ENCODE data around the gene STOM.

STOM gene

DNA sequence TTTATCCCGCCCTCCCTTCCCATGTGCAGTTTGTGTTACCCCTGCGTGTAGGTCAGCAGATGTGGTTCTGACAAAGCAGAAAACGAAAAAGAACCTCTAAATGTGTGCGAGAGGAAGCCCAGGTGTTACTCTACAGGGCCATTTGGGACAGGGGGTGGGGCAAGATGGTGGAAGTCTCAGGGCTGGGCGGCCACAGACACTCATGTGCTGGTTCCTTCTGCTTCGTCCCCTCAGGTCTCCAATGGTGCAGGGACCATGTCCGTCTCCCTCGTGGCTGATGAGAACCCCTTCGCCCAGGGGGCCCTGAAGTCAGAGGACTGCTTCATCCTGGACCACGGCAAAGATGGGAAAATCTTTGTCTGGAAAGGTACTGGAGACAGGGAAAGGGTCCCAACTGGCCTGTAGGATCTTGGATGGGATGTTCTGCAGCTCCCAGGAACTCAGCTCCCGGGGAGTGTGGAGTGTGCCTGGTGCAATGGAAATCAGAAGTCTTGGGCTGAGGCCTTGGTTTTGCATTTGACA is 53.1 kb downstream of the STOM start:
- Histone ChIP-seq H3K4me1 (ENCODE audit: insufficient read depth, low read length) (no peaks in the 10 kb centered on the region), H3K36me3 (ENCODE audit: insufficient read depth, low read depth, low read length) (peaks cover 19% of the 10 kb centered on the region), H3K27me3 (ENCODE audit: insufficient read depth, low read length) (no peaks in the 10 kb centered on the region), H3K9me3 (ENCODE audit: insufficient read depth, low read depth, low read length) (no peaks in the 10 kb centered on the region), H3K4me3 (ENCODE audit: low read length) (no peak overlapping the region), H3K27ac (ENCODE audit: low read length) (no peak overlapping the region), H3K9ac (ENCODE audit: low read depth, low read length) (no peak overlapping the region)

DNA sequence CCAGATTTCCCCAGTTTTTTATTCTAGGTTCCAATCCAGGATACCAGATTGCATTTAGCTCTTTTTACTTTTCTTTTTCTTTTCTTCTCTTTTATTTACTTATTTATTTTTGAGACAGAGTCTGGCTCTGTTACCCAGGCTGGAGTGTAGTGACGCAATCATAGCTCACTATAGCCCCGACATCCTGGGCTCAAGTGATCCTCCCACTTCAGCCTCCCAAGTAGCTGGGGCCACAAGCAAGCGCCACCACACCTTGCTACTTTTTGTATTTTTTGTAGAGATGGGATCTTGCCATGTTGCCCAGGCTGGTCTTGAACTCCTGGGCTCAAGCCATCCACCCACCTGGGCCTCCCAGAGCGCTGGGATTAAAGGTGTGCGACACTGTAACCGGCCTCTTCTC is 53.7 kb downstream of the STOM start:
- no peaks in the 10 kb centered on the region for H3K4me1 ChIP-seq (ENCODE audit: insufficient read depth, low read length)
- H3K9ac ChIP-seq (ENCODE audit: low read depth, low read length), result no peak overlapping the region
- H3K36me3 ChIP-seq (ENCODE audit: insufficient read depth, low read depth, low read length), result peaks cover 18% of the 10 kb centered on the region
- H3K9me3 ChIP-seq (ENCODE audit: insufficient read depth, low read depth, low read length), result no peaks in the 10 kb centered on the region
- no peak overlapping the region for H3K27ac ChIP-seq (ENCODE audit: low read length)
- no peaks in the 10 kb centered on the region for H3K27me3 ChIP-seq (ENCODE audit: insufficient read depth, low read length)
- H3K4me3 ChIP-seq (ENCODE audit: low read length), result no peak overlapping the region

DNA sequence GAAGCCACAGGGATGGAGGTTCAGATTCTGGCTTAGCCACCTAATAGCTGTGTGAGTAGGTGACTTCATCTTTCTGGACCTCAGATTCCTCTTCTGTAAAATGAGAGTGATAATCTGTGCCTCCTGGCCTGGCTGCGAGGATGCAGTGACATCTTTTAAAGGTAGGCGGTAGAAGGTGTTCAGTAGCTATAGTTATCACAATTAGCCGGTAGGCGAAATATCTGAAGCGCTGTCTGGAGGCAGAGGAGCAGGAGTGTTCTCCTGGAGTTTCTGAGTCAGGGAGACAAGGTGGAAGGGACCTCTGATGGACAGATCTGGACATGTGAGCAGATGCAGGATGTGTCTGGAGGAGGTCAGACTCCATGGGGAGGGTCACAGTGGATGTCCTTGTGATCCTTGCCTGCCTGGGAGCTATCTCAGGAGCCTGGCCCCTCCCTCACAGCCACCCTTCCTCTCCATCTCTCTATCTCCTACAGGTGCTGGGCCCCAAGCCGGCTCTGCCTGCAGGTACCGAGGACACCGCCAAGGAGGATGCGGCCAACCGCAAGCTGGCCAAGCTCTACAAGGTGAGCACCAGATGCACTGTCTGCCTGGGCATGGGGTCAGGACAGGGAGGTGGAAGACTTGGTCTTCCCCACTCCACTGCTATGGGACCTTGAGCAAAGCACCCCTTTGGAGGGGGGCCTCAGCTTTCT is 56.4 kb downstream of the STOM start:
- H3K4me1 ChIP-seq (ENCODE audit: insufficient read depth, low read length), result no peaks in the 10 kb centered on the region
- no peaks in the 10 kb centered on the region for H3K27me3 ChIP-seq (ENCODE audit: insufficient read depth, low read length)
- H3K4me3 ChIP-seq (ENCODE audit: low read length), result no peak overlapping the region
- H3K36me3 ChIP-seq (ENCODE audit: insufficient read depth, low read depth, low read length), result peaks cover 14% of the 10 kb centered on the region
- H3K27ac ChIP-seq (ENCODE audit: low read length), result no peak overlapping the region
- no peak overlapping the region for H3K9ac ChIP-seq (ENCODE audit: low read depth, low read length)
- H3K9me3 ChIP-seq (ENCODE audit: insufficient read depth, low read depth, low read length), result no peaks in the 10 kb centered on the region

DNA sequence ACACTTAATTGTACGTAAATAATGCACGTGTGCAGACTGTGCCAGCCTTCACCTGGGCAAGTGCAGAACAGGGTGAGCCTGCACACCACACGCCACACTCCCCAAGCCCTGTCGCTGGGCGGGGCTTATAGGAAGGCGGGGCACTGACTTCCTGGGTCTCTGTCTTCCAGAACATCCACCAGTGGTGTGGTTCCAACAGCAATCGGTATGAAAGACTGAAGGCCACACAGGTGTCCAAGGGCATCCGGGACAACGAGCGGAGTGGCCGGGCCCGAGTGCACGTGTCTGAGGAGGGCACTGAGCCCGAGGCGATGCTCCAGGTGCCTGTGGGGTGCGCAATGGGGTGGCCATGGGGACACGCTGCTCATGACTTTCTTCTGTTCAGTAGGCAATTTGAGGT is 57.9 kb downstream of the STOM start:
- Histone ChIP-seq H3K4me3 (ENCODE audit: low read length) (no peak overlapping the region), H3K9me3 (ENCODE audit: insufficient read depth, low read depth, low read length) (no peaks in the 10 kb centered on the region), H3K9ac (ENCODE audit: low read depth, low read length) (no peak overlapping the region), H3K4me1 (ENCODE audit: insufficient read depth, low read length) (no peaks in the 10 kb centered on the region), H3K36me3 (ENCODE audit: insufficient read depth, low read depth, low read length) (peaks cover 9% of the 10 kb centered on the region), H3K27ac (ENCODE audit: low read length) (no peak overlapping the region), H3K27me3 (ENCODE audit: insufficient read depth, low read length) (no peaks in the 10 kb centered on the region)

DNA sequence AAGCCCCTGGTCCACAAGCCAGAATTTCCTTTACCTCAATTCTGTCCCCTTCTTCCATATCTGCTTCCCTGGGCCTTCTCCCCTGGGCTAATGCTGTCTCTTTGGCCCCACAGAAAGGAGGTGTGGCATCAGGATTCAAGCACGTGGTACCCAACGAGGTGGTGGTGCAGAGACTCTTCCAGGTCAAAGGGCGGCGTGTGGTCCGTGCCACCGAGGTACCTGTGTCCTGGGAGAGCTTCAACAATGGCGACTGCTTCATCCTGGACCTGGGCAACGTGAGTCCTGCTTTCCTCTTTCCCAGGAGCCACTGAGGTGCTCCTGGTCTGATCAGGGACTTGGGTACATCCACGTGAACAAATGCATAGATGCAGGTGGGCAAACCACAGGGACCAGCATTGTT is 59.5 kb downstream of the STOM start:
- Histone ChIP-seq H3K36me3 (ENCODE audit: insufficient read depth, low read depth, low read length) (peaks cover 7% of the 10 kb centered on the region; the same call in 1 of the 2 replicates), H3K4me1 (ENCODE audit: insufficient read depth, low read length) (no peaks in the 10 kb centered on the region; the same call in 1 of the 2 replicates), H3K4me3 (ENCODE audit: low read length) (no peak overlapping the region), H3K9me3 (ENCODE audit: insufficient read depth, low read depth, low read length) (no peaks in the 10 kb centered on the region), H3K9ac (ENCODE audit: low read depth, low read length) (no peak overlapping the region), H3K27ac (ENCODE audit: low read length) (no peak overlapping the region), H3K27me3 (ENCODE audit: insufficient read depth, low read length) (no peaks in the 10 kb centered on the region)

DNA sequence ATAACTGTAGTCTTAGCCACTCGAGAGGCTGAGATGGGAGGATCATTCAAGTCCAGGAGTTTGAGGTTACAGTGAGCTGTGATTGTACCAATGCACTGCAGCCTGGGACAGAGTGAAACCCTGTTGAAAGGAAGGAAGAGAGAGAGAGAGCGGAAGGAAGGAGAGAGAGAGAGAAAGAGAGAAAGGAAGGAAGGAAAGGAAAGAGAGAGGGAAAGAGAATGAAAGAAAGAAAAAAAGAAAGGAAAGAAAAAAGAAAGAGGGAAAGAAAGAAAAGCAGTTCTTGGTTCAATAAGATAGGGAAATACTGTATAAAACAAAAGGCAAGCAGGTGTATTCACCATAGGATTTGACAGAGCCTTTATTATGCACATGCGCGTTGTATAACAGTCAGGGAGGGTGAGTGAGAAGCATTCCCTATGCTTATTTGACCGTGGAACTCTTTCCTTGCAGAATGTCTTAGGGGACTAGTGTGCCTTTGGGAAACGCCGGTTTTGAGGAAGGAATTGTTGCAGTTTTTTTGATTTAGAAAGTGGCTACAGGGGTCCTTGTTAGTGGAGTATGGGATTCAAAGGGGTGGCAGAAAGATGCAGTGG is 60.1 kb downstream of the STOM start:
- Histone ChIP-seq H3K27ac (ENCODE audit: low read length) (no peak overlapping the region), H3K36me3 (ENCODE audit: insufficient read depth, low read depth, low read length) (peaks cover 7% of the 10 kb centered on the region; the same call in 1 of the 2 replicates), H3K9me3 (ENCODE audit: insufficient read depth, low read depth, low read length) (no peaks in the 10 kb centered on the region), H3K9ac (ENCODE audit: low read depth, low read length) (no peak overlapping the region), H3K4me1 (ENCODE audit: insufficient read depth, low read length) (no peaks in the 10 kb centered on the region; the same call in 1 of the 2 replicates), H3K4me3 (ENCODE audit: low read length) (no peak overlapping the region), H3K27me3 (ENCODE audit: insufficient read depth, low read length) (no peaks in the 10 kb centered on the region)

DNA sequence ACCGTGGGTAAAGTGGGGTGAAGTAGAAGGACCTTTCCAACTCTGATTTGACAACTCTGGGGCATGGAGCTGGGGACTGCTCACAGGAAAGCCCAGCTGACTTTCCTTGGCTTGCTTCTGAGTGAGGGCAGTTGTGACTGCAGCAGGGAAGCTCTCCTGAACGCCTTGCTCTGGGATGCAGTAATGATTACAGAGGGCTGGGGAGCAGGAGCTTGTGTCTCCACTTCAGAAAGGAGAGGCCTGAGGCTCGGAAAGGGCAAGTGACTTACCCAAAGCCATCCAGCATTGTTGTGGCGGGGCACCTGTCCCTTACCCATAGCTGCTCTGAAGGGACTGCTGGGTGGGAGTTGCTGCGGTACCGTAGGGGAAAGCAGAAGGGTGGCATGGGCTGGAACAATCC is 60.9 kb downstream of the STOM start:
- no peaks in the 10 kb centered on the region; the same call in 1 of the 2 replicates for H3K4me1 ChIP-seq (ENCODE audit: insufficient read depth, low read length)
- H3K36me3 ChIP-seq (ENCODE audit: insufficient read depth, low read depth, low read length), result peaks cover 7% of the 10 kb centered on the region; the same call in 1 of the 2 replicates
- no peak overlapping the region for H3K9ac ChIP-seq (ENCODE audit: low read depth, low read length)
- H3K27ac ChIP-seq (ENCODE audit: low read length), result no peak overlapping the region
- H3K4me3 ChIP-seq (ENCODE audit: low read length), result no peak overlapping the region
- H3K27me3 ChIP-seq (ENCODE audit: insufficient read depth, low read length), result no peaks in the 10 kb centered on the region
- no peaks in the 10 kb centered on the region for H3K9me3 ChIP-seq (ENCODE audit: insufficient read depth, low read depth, low read length)

DNA sequence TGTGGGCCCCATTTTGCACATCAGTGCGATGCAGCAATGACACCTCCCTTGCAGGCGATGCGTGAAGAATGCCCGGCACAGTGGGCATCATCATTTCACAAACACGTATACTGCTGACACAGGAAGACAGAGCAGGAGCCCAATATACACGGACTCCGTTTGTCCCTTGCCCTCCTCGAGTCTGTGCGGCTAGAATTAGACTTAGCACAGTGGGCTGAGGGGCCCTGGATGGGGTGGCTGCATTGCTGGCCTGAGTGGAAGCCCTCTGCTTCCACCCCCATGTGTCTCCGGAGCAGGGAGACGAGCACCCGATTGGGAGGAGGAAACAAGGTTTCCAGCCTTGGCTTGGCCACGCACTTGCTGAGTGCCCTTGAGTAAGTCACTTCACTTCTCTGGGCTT is 61.3 kb downstream of the STOM start:
- Histone ChIP-seq H3K4me1 (ENCODE audit: insufficient read depth, low read length) (no peaks in the 10 kb centered on the region; the same call in 1 of the 2 replicates), H3K9ac (ENCODE audit: low read depth, low read length) (no peak overlapping the region), H3K9me3 (ENCODE audit: insufficient read depth, low read depth, low read length) (no peaks in the 10 kb centered on the region), H3K27ac (ENCODE audit: low read length) (no peak overlapping the region), H3K36me3 (ENCODE audit: insufficient read depth, low read depth, low read length) (peaks cover 7% of the 10 kb centered on the region; the same call in 1 of the 2 replicates), H3K4me3 (ENCODE audit: low read length) (no peak overlapping the region), H3K27me3 (ENCODE audit: insufficient read depth, low read length) (no peaks in the 10 kb centered on the region)

DNA sequence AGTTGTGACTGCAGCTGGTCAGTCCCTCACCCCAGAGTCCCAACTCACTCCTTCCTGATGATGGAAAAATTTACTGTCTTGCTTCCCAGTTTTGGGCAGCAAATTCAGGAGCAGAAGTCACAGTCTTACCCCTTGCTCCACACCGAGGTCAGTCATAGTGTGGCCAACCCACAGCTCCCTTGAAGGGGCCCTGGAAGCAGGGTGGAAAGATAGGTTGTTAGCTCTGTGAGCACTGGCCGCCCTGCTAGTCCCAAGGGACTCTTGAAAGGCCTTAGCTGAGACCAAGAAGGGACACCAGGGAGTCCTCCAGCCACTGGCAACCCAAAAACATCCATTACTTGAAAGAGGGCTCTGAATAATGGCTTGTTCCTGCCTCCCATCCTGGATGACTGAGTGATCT is 62.1 kb downstream of the STOM start:
- no peak overlapping the region for H3K9ac ChIP-seq (ENCODE audit: low read depth, low read length)
- H3K9me3 ChIP-seq (ENCODE audit: insufficient read depth, low read depth, low read length), result no peaks in the 10 kb centered on the region
- no peak overlapping the region for H3K27ac ChIP-seq (ENCODE audit: low read length)
- H3K4me1 ChIP-seq (ENCODE audit: insufficient read depth, low read length), result no peaks in the 10 kb centered on the region; the same call in 1 of the 2 replicates
- peaks cover 9% of the 10 kb centered on the region for H3K36me3 ChIP-seq (ENCODE audit: insufficient read depth, low read depth, low read length)
- H3K4me3 ChIP-seq (ENCODE audit: low read length), result no peak overlapping the region
- H3K27me3 ChIP-seq (ENCODE audit: insufficient read depth, low read length), result no peaks in the 10 kb centered on the region

DNA sequence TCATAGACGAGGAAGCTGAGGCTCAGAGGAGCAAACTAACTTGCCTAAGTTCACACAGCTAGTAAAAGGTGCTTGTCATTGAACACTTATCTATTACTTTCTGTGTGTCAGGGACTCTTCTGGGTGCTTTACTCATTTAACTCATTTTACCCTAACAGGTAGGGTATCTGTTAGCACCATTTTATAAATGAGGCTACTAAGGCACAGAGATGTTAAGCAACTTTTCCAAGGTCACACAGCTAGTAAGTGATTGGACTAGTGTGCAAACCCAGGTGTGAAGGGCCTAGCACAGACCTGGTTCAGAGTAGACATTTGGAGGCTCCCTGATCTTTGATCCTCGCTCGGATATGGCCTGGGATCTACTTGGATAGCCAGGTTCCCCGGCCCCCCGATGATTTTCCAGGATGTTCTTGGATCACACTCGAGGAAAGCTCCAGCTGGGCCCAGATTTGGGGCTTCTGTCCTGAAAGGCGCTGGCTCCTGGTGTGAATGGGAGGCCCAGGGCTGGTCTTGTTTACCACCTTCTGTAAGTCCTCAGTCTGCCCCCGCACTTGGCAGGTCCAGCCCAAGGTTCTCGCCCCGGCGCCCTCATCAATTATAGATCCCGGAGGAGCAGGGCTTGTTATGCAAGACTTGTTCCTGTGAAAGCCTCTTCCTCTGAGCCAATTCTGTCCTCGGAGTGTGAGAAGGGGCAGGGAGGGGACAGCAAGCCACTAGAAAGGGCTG is 64.6 kb downstream of the STOM start:
- no peak overlapping the region for H3K27ac ChIP-seq (ENCODE audit: low read length)
- no peak overlapping the region for H3K9ac ChIP-seq (ENCODE audit: low read depth, low read length)
- H3K4me1 ChIP-seq (ENCODE audit: insufficient read depth, low read length), result peaks cover under 1% of the 10 kb centered on the region; the same call in 1 of the 2 replicates
- peaks cover 23% of the 10 kb centered on the region for H3K27me3 ChIP-seq (ENCODE audit: insufficient read depth, low read length)
- no peak overlapping the region for H3K4me3 ChIP-seq (ENCODE audit: low read length)
- no peaks in the 10 kb centered on the region for H3K9me3 ChIP-seq (ENCODE audit: insufficient read depth, low read depth, low read length)
- H3K36me3 ChIP-seq (ENCODE audit: insufficient read depth, low read depth, low read length), result peaks cover 3% of the 10 kb centered on the region; the same call in 1 of the 2 replicates

DNA sequence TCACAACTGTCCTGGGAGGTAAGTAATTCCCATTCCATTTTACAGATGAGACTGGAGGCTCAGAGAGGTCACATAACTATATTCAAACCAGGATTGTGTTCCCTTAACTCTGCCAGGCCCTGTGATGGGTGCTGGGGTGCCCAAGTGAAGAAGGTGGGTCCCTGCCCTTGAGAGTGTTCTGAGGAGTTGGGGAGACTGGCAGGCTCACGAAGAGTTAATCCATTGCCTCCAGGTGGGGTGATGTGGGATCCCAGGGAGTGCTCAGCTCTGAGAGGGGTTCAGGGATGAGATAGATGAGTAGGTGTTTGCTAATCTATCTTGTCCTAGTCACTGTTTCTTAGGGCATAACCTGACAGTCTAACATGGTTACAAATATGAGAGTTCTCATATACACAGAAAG is 65.3 kb downstream of the STOM start:
- Histone ChIP-seq H3K4me1 (ENCODE audit: insufficient read depth, low read length) (peaks cover 5% of the 10 kb centered on the region; the same call in 1 of the 2 replicates), H3K27me3 (ENCODE audit: insufficient read depth, low read length) (peaks cover 30% of the 10 kb centered on the region), H3K27ac (ENCODE audit: low read length) (no peak overlapping the region), H3K9me3 (ENCODE audit: insufficient read depth, low read depth, low read length) (no peaks in the 10 kb centered on the region), H3K9ac (ENCODE audit: low read depth, low read length) (no peak overlapping the region), H3K4me3 (ENCODE audit: low read length) (no peak overlapping the region), H3K36me3 (ENCODE audit: insufficient read depth, low read depth, low read length) (peaks cover 3% of the 10 kb centered on the region; the same call in 1 of the 2 replicates)

Measured in iPS-20b (cell line).